GM23248 (cell line): ENCODE measurements around the gene MAP2K7. TPM values are rescaled to one million over a fixed set of nuclear protein-coding genes. Genes with fewer than 3 reads are reported as not detected.

Experiments used
- DNase-seq: peaks from one replicate; pipeline ENCODE4 v3.0.0-alpha.2; 2015
- H2AFZ ChIP-seq: fragments of 200-600 bp; sonication (generic); 2 replicates; pipeline ENCODE4 v1.6.1; 2016; ENCODE audit warnings: antibody characterized with exemption
- H3F3A ChIP-seq: fragments of 200-600 bp; sonication (generic); 2 replicates; pipeline ENCODE4 v1.6.1; 2016; ENCODE audit warnings: mild to moderate bottlenecking, antibody characterized with exemption, mixed run types; ENCODE audit not compliant: insufficient read depth
- H3K27ac ChIP-seq: fragments of 200-600 bp; sonication (generic); 2 replicates; pipeline ENCODE4 v1.5.1; 2016; ENCODE audit warnings: mild to moderate bottlenecking
- H3K27me3 ChIP-seq: fragments of 200-600 bp; sonication (generic); replicated peaks from 2 replicates; pipeline ENCODE4 v1.6.1; 2016; ENCODE audit warnings: mild to moderate bottlenecking; ENCODE audit not compliant: insufficient read depth
- H3K36me3 ChIP-seq: fragments of 200-600 bp; sonication (generic); 2 replicates; pipeline ENCODE4 v1.6.1; 2016; ENCODE audit warnings: low read depth, mild to moderate bottlenecking
- H3K4me1 ChIP-seq: fragments of 200-600 bp; sonication (generic); 2 replicates; pipeline ENCODE4 v1.6.1; 2016; ENCODE audit warnings: mild to moderate bottlenecking; ENCODE audit not compliant: insufficient read depth
- H3K4me2 ChIP-seq: fragments of 200-600 bp; sonication (generic); one replicate; pipeline ENCODE4 v1.6.1; 2016; ENCODE audit warnings: mild to moderate bottlenecking; ENCODE audit not compliant: unreplicated experiment
- H3K4me3 ChIP-seq: fragments of 200-600 bp; sonication (generic); 2 replicates; pipeline ENCODE4 v1.5.1; 2016; ENCODE audit warnings: mild to moderate bottlenecking
- H3K79me2 ChIP-seq: fragments of 200-600 bp; sonication (generic); 2 replicates; pipeline ENCODE4 v1.6.1; 2016; ENCODE audit warnings: mild to moderate bottlenecking; ENCODE audit not compliant: insufficient read depth
- H3K9ac ChIP-seq: fragments of 200-600 bp; sonication (generic); 2 replicates; pipeline ENCODE4 v1.6.1; 2016; ENCODE audit warnings: mild to moderate bottlenecking
- H3K9me2 ChIP-seq: fragments of 200-600 bp; sonication (generic); 2 replicates; pipeline ENCODE4 v1.6.1; 2016; ENCODE audit warnings: mixed run types, mild to moderate bottlenecking, moderate library complexity; ENCODE audit not compliant: insufficient read depth
- H3K9me3 ChIP-seq: fragments of 200-600 bp; sonication (generic); one replicate; pipeline ENCODE4 v1.6.1; 2017; ENCODE audit warnings: low read depth
- H4K20me1 ChIP-seq: fragments of 200-600 bp; sonication (generic); 2 replicates; pipeline ENCODE4 v1.6.0; 2016; ENCODE audit not compliant: insufficient read depth
- EZH2 ChIP-seq: fragments of 200-600 bp; sonication (generic); IDR thresholded peaks from 2 replicates; pipeline ENCODE4 v1.6.1; 2018; ENCODE audit warnings: antibody characterized with exemption, mild to moderate bottlenecking; ENCODE audit not compliant: insufficient read depth, poor library complexity, severe bottlenecking
- EZH2phosphoT487 ChIP-seq: fragments of 200-600 bp; sonication (generic); IDR thresholded peaks from 2 replicates; pipeline ENCODE4 v1.6.1; 2018; ENCODE audit warnings: antibody characterized with exemption, moderate library complexity, mild to moderate bottlenecking, low read depth; ENCODE audit not compliant: insufficient read depth
- WGBS, 2 experiments: methylation state at CpG; one replicate each; pipeline ENCODE4 v1.1.6; 2015 to 2017; ENCODE audit warnings: low lambda C conversion rate in 2 of 2, low coverage in 1 of 2; ENCODE audit errors: missing lambda C conversion rate in 2 of 2; 5-methylcytosine and 5-hydroxymethylcytosine counted together
- in situ Hi-C: fragments of 300-500 bp; cut with MboI; formaldehyde crosslinking; loops from 2 replicates; pipeline ENCODE4 v1.15.0; 2020
- polyA plus RNA-seq: library from polyadenylated mRNA; unstranded; fragments of >200 nt; fragmentation: Nextera tagmentation; extraction: Ambion mirVana; gene quantifications from 2 replicates; pipeline ENCODE4 v1.2.1, GENCODE V29; 2016
- total RNA-seq: library from RNA; depleted of rRNA; stranded (reverse); fragments of >200 nt; shearing (Covaris generic); gene quantifications from 2 replicates; pipeline ENCODE4 v1.2.3, GENCODE V29; 2014

The MAP2K7 gene
- total and polyA plus RNA-seq, 2 experiments from 2014 or later: 4.6 to 9.7 TPM

GRCh38 chr19:7869453-7869909, 34.2 kb upstream of the MAP2K7 start:
- Histone ChIP-seq H3K9ac (no peak overlapping the region), H3K4me2 (peak overlapping the region; percentile 23), H2AFZ (peak overlapping the region; percentile 53; the same call in 1 of the 2 replicates), H3F3A (peaks cover 14% of the 10 kb centered on the region), H3K36me3 (no peaks in the 10 kb centered on the region), H4K20me1 (no peaks in the 10 kb centered on the region), H3K27ac (no peak overlapping the region), H3K27me3 (peaks cover 11% of the 10 kb centered on the region), H3K79me2 (no peaks in the 10 kb centered on the region), H3K4me3 (peak overlapping the region; percentile 43), H3K9me3 (no peaks in the 10 kb centered on the region), H3K4me1 (no peaks in the 10 kb centered on the region; the same call in 1 of the 2 replicates), H3K9me2 (no peaks in the 10 kb centered on the region)
- in situ Hi-C loops: no loop called here
- WGBS, 2 experiments: 3 to 4% methylated on average over 15 to 32 of the region's 47 CpGs
- DNase-seq: peak; percentile 67
- TF ChIP-seq EZH2phosphoT487 (no peak), EZH2 (no peak)

- no peaks in the 10 kb centered on the region for H3K79me2 ChIP-seq
- H3F3A ChIP-seq: peaks cover 14% of the 10 kb centered on the region
- no peak overlapping the region for H3K9ac ChIP-seq
- H4K20me1 ChIP-seq: no peaks in the 10 kb centered on the region
- DNase-seq: peak; percentile 37
- 20% methylated on average over 30 of the region's 30 CpGs; no CpG with 5 or more reads in 1 of the 2 experiments for WGBS, 2 experiments
- peak overlapping the region; percentile 23 for H3K4me2 ChIP-seq
- peak overlapping the region; percentile 53; the same call in 1 of the 2 replicates for H2AFZ ChIP-seq
- peaks cover 16% of the 10 kb centered on the region for H3K27me3 ChIP-seq
- H3K36me3 ChIP-seq: no peaks in the 10 kb centered on the region
- H3K4me1 ChIP-seq: no peaks in the 10 kb centered on the region; the same call in 1 of the 2 replicates
- no peaks in the 10 kb centered on the region for H3K9me3 ChIP-seq
- H3K4me3 ChIP-seq: peak overlapping the region; percentile 43
- in situ Hi-C loops: no loop called here
- H3K9me2 ChIP-seq: no peaks in the 10 kb centered on the region
- TF ChIP-seq EZH2 (no peak), EZH2phosphoT487 (no peak)
- H3K27ac ChIP-seq: no peak overlapping the region
These were observed 33.7 kb upstream of the MAP2K7 start for GRCh38 chr19:7869910-7870511.

- H2AFZ ChIP-seq: no peak overlapping the region
- DNase-seq: peak; percentile 55
- no peaks in the 10 kb centered on the region; the same call in 1 of the 2 replicates for H3K4me1 ChIP-seq
- H3F3A ChIP-seq: peaks cover 14% of the 10 kb centered on the region
- no peaks in the 10 kb centered on the region for H3K79me2 ChIP-seq
- no peak overlapping the region for H3K9ac ChIP-seq
- H3K36me3 ChIP-seq: no peaks in the 10 kb centered on the region
- no peak for TF ChIP-seq EZH2phosphoT487
- no peak for TF ChIP-seq EZH2
- H4K20me1 ChIP-seq: no peaks in the 10 kb centered on the region
- no peak overlapping the region for H3K4me2 ChIP-seq
- H3K9me2 ChIP-seq: no peaks in the 10 kb centered on the region
- WGBS, 2 experiments: 71 to 97% methylated on average over 6 to 11 of the region's 11 CpGs
- H3K27ac ChIP-seq: no peak overlapping the region
- peaks cover 22% of the 10 kb centered on the region for H3K27me3 ChIP-seq
- H3K4me3 ChIP-seq: no peak overlapping the region
- in situ Hi-C loops: no loop called here
- H3K9me3 ChIP-seq: no peaks in the 10 kb centered on the region
These were observed 32.9 kb upstream of the MAP2K7 start for GRCh38 chr19:7870571-7871436.

GRCh38 chr19:7871437-7872305, 32.0 kb upstream of the MAP2K7 start:
- Histone ChIP-seq H3K27ac (no peak overlapping the region), H3K79me2 (no peaks in the 10 kb centered on the region), H3K27me3 (peaks cover 22% of the 10 kb centered on the region), H3K9me3 (no peaks in the 10 kb centered on the region), H3K4me2 (peak overlapping the region; percentile 39), H4K20me1 (no peaks in the 10 kb centered on the region), H3F3A (peaks cover 14% of the 10 kb centered on the region), H3K9me2 (no peaks in the 10 kb centered on the region), H3K36me3 (no peaks in the 10 kb centered on the region), H2AFZ (peak overlapping the region; percentile 76), H3K4me3 (peak overlapping the region; percentile 60), H3K4me1 (no peaks in the 10 kb centered on the region; the same call in 1 of the 2 replicates), H3K9ac (0 out of 2 replicates have a peak overlapping the region, but pooled peaks have one; percentile 20)
- DNase-seq: peak; percentile 94
- 9 to 11% methylated on average over 14 to 33 of the region's 33 CpGs for WGBS, 2 experiments
- no peak for TF ChIP-seq EZH2
- TF ChIP-seq EZH2phosphoT487: no peak
- in situ Hi-C loops: no loop called here
